GM18861 (cell line): ENCODE measurements around the gene EGFL6.
"Not testable (repeated sequence)": the region's sequence is repeated elsewhere in the genome, so short reads cannot be mapped to it uniquely, and the experiment has no call there.

ENCODE experiments used
- ATAC-seq: cut with Tn5 transposase; IDR thresholded peaks from one replicate; pipeline ENCODE4 v1.9.1; 2021; ENCODE audit not compliant: unreplicated experiment

EGFL6 gene

DNA sequence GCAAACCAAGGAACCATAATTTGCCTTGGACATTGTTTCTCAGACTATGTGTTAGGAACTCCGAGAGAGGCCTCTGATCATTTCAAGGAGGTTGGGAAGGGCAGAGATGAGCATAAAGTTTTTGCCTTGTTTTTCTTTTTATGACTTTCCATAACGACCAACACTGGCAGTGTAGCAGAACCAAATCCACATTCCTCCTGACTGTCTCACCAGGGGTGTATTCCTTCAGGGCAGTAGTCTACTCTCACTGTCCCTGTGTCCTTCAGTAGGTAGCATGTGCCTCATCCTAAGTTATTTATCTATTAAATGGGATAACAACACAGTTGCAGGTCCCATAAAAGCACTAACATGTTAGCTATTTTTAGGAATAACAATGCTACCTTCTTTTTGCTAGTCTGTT, 20.8 kb downstream of the EGFL6 start:
- ATAC-seq, result no peak

DNA sequence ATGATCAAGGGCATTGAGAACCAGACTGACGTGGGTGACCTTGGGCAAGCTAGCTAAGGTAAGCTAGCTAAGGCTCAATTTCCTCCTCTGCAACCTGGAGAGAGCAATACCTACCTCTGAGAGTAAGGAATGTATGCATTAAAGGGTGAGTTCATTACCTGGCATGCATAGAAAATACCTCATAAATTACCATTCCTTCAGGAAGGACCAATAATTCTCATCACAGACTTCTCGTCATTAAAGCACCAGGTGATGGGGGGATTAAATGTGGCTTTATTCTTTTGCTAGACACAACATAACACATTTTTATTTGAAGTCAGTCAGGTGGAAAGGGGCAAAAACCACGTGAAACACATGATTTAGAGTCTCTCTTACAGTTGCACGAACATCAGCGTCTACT, 21.5 kb downstream of the EGFL6 start:
- no peak for ATAC-seq

DNA sequence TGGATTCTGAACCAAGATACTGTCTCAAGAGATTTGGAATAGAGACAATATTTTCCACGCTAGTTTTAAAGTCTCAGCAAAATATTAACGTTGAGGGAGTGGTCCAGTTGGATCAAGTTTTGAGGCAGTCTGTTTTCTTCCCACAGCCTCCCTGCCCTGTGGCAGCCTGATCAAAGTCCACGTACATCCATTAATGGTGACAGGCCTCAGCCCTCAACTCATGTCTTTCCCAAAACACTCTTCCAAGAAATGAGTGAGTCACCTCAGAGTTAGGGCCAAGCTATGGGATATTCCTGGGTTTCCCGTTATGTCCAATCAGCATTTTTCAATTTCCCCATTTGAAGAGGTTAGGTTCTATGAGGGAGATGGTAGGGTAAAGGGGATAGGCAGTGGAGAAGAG, 28.5 kb downstream of the EGFL6 start:
- no peak for ATAC-seq

DNA sequence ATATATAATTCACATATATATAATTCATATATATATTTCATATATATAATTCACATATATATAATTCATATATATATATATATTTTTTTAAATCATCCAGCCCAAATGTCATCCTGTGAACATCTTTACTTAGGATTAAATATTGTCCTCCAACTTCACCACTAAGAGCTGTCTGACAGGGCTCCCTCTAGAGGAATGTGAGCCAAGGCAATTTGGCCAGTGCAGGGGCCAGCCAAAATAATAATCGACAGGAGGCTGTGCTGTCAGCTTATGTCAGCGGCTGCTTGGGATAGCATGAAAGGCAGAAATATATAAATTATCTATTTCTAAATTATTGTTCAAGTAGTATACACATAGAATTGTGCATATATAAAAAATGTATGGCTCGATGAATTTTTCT, 29.5 kb downstream of the EGFL6 start:
- ATAC-seq, result no peak

DNA sequence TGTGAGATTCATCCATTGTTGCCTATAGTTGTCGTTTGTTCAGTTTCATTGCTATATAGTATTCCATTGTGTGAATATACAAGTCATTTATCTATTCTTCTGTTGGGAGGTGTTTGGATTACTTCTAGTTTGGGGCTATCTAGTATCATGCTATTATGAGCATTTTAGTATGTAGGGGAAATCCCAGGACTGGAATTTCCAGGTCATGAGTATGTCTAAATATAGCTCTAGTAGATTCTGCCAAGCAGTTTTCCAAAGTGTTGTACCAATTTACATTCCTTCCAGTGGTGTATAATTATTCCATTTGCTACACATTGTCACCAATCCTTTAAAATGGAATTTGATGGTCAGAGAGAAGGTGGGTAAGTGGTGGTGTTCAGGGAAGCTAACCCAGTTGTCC, 30.1 kb downstream of the EGFL6 start:
- no peak for ATAC-seq

DNA sequence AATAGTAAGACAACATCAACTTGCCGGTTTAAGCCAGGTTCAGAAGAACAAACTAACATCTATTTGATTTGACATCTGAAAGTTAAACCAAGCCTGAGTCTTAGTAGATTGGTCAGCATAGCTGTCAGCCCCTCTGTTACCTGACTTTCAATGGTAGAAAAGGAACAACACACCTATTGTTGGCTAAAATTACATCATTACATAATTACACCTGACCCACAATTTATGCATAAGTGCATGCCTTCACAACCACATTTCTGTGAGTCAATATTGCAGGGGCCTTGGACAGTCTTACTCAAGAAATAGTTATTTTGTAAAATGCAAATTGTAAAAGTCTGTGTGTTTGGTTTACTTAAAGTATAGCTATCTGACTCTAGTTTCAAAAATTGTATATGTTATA, 36.2 kb downstream of the EGFL6 start:
- no peak for ATAC-seq

DNA sequence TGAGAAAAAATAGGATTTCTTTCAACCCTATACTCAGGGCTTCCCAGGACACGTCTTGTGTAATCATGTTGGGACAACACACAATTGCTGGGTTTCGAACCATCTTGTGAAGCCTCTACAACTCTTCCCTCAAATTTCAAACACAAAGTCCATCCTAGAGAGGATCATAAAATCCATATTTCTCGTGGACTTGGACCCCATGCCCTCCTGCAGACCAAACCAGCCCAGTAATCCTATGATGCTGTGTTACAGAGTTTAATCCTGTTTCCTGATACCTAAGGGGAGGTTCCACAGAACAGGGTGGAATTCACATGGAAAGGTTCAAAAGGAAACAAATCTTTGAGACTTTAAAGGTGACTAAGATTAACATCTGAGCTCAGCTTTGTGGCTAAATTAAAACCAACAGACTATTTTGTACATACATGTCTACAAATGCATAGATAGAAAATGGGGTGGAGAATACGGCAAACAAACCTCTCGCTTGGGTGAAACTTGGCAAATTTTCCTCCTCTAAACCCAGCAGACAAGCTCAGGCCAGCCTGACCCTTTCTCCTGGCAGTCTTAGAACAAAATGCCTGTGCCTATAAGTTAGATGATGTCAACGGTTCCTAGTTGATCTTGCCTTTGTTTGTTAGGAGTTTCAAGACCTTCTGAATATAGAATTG, 38.1 kb downstream of the EGFL6 start:
- ATAC-seq, result no peak

DNA sequence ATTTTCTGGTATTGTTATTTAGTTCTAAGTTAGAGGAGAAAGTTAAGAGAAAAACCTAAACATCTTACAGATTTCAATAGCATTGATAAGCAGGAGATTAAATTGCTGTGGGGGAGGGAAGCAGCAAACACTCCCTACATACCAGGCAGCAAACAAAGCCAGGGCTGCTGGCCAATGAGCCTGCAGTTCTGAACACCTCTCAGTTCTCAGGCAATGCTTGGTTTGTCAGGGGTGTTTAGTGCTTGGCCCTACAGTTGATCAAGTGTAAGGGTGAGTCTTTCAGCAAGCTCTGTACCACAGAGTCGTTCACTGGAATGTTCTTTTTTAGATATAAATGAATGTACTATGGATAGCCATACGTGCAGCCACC, 38.6 kb downstream of the EGFL6 start:
- ATAC-seq, result no peak

DNA sequence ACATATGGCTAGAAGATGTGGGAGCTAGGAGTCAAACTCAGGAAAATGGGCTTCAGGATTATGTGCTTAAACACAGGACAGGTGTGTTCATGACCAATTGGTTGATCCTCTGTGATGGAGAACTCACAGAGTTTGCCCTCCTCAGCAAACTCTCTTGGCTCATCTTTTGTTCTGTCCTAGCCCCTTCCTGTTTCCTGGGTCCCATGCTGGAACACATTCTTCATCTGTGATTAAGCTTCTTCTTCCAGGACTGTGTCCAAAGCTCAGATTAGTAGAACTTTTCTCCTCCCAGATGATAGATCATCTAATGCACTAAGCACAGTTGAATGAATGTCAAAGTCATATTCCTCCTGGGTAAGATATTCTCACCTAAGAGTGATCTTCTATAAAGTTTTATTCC, 44.8 kb downstream of the EGFL6 start:
- ATAC-seq, result no peak

DNA sequence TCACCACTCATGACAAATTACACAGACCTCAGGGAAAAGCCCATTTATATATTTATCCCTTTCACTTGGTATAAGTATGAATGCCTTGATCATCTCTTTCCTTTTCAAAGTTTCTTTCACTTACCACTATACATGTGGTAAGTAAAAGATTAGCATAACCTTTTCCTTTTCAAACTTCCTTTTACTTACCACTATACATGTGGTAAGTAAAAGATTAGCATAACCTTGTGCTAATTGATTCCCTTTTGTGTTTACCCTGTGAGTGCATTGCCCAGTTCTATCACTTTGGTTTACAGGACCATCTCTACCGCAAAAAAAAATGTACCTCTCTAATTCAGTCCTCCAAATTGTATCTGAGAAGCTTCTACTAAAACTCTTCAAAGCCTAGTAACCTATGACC, 50.8 kb downstream of the EGFL6 start:
- ATAC-seq, result peak; percentile 80

DNA sequence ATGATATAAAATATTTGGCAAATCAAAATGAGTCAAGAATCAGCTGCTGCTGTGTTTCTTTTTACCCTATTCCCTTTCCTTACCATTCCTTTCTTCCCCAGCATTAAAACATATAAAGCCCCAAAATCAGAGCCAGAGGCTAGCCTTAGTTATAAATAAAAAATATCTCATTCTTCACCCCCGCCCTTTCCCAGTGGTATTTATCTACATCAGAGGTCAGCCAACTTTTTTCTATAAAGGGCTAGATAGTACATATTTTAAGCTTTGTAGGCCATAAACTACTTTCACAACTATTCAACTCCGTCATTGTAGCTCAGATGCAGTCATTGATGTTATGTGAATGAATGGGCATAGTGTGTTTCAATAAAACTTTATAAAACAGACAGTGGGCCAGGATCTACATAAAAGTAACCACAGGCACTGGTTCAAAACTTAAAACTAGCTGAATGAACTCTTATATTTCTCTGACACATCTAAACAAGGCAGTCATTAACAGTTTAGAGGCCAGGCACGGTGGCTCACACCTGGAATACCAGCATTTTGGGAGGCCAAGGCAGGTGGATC, 53.1 kb downstream of the EGFL6 start:
- ATAC-seq, result no peak

DNA sequence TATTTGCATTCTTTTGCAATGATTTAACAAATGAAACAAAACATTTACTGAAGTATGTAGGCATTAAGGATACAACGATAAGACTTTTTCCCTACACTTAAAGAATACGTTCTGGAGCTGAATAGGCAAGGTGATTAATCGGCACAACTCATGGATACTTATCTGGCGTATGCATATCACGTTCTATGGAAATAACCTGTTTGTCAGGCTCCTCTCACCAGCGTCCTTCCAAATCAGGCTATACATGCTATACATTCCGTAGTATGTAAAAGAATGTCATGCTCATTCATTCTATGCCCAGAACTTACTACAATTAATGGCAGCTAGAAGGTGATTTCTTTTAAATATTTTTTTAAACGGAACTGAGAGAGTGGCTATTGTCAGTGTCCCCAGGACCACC, 57.9 kb downstream of the EGFL6 start:
- ATAC-seq, result no peak

DNA sequence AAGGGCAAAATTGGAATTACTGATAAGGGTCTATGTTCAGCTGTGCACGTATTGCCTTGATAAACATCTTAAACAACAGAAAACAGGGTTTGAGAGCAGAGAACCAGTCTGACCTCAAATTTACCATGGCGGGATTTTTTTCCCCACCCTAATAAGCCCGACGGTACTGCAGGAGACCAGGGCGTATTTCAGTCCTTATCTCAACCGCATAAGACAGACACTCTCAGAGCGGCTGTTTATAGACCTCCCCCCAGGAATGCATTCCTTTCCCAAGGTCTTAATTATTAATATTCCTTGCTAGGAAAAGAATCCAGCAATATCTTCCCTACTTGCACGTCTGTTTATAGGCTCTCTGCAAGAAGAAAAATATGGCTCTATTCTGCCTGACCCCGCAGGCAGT, 67.8 kb downstream of the EGFL6 start:
- ATAC-seq, result not testable (repeated sequence)

DNA sequence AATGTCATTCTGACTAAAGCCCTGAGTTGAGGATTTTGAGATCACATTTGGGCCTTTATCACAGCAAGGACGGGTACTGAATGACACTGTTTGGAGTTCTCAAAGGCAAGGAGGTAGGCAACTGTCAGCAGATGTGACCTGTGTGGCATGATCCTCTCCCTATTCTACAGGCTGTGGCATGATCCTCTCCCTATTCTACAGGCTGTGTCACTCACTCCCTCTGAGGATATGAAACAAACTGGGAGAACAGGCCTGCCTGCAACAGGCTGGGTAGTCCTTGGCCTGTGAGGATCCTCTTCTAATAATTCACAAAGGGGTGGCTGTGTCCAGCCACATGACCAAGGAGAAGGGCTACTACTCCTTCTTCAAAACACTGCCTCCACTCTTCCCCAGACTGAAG, 68.6 kb downstream of the EGFL6 start:
- ATAC-seq, result no peak

DNA sequence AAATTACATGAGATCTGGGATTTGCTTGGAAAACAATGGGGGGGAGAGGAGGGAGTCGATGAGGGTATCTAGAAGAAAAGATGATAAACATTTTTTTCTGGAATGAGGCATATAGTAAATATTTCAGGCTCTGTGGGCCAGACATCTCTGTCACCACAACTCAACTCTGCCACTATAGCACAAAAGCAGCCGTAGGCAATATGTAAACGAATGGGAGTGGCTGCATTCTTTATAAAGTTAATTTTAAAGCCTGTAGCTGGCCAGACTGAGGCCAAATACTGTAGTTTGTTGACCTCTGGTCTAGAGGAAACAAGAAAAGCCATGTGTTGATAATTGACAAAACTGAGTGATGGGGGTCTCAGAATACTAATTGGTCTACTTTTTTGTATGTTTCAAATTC, 69.4 kb downstream of the EGFL6 start:
- no peak for ATAC-seq

DNA sequence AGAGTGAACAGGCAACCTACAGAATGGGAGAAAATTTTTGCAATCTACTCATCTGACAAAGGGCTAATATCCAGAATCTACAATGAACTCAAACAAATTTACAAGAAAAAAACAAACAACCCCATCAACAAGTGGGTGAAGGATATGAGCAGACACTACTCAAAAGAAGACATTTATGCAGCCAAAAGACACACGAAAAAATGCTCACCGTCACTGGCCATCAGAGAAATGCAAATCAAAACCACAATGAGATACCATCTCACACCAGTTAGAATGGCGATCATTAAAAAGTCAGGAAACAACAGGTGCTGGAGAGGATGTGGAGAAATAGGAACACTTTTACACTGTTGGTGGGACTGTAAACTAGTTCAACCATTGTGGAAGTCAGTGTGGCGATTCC, 72.3 kb downstream of the EGFL6 start:
- ATAC-seq, result not testable (repeated sequence)

DNA sequence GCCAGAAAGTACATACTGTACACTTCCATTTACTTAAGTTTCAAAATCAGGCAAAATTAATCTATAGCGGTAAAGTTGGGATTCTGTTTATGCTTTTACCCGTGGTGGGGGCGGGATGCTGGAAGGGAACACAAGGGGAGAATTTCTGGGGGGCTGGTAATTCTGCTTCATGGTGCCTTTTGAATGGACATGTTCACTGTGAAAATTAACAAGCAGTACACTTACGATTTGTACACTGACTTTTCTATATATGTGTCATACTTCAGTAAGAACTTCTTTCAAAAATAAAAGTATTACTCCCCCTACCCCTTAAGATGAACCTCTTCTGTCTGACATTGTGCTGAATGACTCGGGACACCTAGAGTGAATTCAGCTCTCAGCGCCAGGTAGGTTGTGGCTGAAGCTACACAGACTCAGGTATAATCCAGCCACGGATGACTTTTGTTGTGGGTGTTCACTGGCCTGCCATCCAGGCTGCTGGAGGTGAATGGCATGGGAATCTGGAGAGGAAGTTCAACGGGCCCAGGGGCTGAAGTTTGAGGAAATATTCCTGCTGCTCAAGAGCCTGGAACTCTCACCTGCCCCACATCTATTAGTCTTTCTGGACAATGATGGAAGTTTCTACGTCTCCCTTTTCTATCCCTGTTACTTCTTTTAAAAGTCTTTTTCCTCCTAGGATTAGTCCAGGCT, 76.2 kb downstream of the EGFL6 start:
- ATAC-seq, result no peak

DNA sequence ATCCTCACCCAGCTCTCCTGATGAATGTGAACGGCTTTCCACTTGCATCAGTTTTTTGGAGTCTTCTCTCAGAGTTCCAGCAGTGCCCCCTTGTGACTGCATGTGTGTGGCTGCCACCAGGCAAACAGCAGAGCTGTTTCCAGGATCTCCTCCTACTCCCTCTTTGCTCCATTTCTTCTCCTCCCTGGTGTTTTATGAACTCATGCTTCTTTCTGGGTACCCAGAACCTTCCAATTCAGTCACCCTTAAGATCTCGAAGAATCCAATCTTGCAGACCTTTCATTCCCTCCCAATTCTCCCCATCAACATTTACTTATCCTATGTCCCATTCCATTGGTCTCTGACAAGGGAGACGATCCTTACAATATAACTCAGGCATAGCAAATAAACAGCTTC, 76.8 kb downstream of the EGFL6 start:
- no peak for ATAC-seq

DNA sequence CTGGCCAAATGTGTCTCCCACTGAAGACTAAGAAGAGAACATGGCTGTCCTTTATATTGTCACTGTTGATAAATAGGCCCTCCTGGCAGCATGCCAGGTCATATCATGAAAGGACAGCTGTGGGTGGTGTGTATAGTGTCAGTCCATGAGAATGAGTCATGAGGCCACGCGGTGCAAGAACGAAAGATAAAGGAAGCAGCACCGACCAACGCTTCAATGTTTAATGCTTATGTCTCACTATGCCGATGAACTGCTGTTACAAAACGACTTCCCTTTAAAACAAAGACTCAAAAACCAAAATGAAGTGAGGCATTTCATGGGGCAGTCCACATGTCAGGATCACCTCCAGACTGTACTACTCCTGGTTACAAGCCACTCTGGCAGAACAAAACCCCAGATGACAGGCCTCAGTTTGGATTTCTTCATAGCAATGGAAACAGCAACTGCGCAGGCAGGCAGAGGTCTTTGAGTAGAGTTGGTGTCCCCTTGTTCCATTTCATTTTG, 78.4 kb downstream of the EGFL6 start:
- no peak for ATAC-seq

DNA sequence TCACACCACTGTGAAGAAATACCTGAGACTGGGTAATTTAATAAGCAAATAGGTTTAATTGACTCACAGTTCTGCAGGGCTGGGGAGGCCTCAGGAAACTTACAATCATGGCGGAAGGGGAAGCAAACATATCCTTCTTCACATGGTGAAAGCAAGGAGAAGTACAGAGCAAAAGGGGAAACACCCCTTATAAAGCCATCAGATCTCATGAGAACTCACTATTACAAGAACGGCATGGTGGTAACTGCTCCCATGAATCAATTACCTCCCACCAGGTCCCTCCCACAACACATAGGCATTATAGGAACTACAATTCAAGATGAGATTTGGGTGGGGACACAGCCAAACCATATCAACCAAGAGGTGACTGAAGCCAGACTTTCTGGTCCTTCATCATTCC, 78.9 kb downstream of the EGFL6 start:
- not testable (repeated sequence) for ATAC-seq

DNA sequence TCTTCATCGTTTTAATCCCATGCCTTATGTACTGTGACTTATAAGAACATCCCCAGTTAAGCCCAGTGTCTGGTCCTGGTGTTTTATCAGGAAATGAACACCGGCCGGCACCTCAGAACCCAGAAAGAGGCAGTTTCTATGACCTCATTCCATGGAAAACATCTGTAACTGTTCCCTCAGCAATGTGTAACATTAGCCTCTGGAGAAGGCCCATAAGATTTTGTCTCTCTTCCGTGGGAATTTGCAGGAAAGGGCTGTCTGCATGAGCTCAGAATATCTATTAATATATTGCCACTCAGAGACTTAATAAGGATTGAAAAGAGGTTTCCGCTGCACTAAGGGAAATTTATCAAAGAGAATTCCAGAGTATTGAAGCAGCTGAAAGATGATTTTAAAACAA, 80.4 kb downstream of the EGFL6 start:
- no peak for ATAC-seq

DNA sequence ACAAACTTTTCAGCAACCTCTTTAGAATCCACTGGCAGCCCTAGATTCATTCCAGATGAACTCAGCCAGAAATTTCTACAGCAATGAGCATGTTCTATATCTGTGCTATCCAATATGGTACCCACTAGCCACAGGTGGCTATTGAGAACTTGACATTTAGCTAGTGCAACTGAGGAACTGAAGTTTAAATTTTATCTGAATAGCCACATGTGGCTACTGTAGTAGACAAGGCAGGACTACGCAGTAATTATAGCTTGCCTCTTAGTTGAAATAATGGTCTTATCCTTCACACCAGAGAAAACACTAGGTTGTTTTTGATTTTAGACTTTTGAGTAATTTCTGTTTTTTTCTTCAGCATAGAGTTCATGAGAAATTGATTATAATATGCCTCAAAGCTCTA, 80.9 kb downstream of the EGFL6 start:
- no peak for ATAC-seq

DNA sequence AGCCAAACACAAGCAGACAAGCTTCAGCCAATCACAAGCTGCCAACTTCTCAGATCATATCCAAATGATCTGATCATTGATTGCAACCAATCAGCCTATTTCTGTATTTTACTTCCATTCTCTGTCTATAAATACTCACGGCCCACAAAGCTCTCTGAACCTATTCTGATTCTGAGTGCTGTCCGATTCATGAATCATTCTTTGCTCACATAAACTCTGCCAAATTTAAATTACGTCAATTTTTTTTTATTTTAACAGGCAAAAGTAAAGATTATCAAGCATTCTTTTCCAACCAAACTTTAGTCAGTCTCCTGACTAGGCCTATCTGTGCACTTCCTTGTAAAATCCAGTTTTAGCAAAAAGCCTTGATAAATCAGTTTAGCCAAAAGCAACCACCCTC, 81.7 kb downstream of the EGFL6 start:
- no peak for ATAC-seq
